ENCODE data around the gene ANKRD53. TPM values are rescaled to one million over a fixed set of nuclear protein-coding genes. Genes with fewer than 3 reads are reported as not detected.

Gene ANKRD53
- total and polyA plus RNA-seq, 2 donors (not counting 3 experiments of a cell fraction or from before 2014, with no cell fraction given) = 1.3 to 1.4 TPM

- no peak within 1 kb of the TSS for H3K4me3 ChIP-seq (replicated peaks in 1 of 3; ENCODE audit: insufficient read depth in 1 of 3, low read depth in 1 of 3, low read length in 3 of 3)
- FAIRE-seq (no peak), DNase-seq (ENCODE audit: low read depth, low spot score) (no peak)
- H3K4me2 ChIP-seq (ENCODE audit: insufficient read depth, low read length) = no peak within 1 kb of the TSS
- no peak within 1 kb of the TSS for H3K27ac ChIP-seq (ENCODE audit: insufficient read depth, low read depth, low read length)
- dilution Hi-C loops (cut with MboI; ENCODE audit: extremely low pct_ligation_motif_present, low sequenced_read_pairs) = no loop called here
- H3K9me1 ChIP-seq (replicated peaks; ENCODE audit: control insufficient read depth, extremely low read depth, insufficient read depth, low read length) = no peaks in the 10 kb centered on the region
- BruUV-seq (replicated peaks) = no TSS peak
- H3K9ac ChIP-seq (replicated peaks; ENCODE audit: extremely low read depth, insufficient read depth, low read length) = no peak within 1 kb of the TSS
- intact Hi-C loops (cut with micrococcal nuclease) = no loop called here
- H3K36me3 ChIP-seq (ENCODE audit: control insufficient read depth in 2 of 2, extremely low read depth in 1 of 2, insufficient read depth in 2 of 2, low read length in 2 of 2) = no peaks in the 10 kb centered on the region
- H3K27me3 ChIP-seq (ENCODE audit: control insufficient read depth in 2 of 2, insufficient read depth in 2 of 2, low read length in 2 of 2) = peaks cover 0 to 11% of the 10 kb centered on the region in 2 experiments
- H3K79me2 ChIP-seq (ENCODE audit: control insufficient read depth, insufficient read depth, low read length) = no peaks in the 10 kb centered on the region
- TF ChIP-seq MYC (IDR thresholded peaks at IDR 0.05; ENCODE audit: low read depth, low read length) = no peak
- TF ChIP-seq FOS (IDR thresholded peaks at IDR 0.05; ENCODE audit: borderline replicate concordance, insufficient read depth, low read length) = no peak
- TF ChIP-seq POLR2A (IDR thresholded peaks at IDR 0.05; ENCODE audit: low read depth, low read length) = no peak
- TF ChIP-seq EZH2 (IDR thresholded peaks at IDR 0.05; ENCODE audit: borderline replicate concordance, low read depth, low read length, severe bottlenecking) = no peak
- TF ChIP-seq CTCF (IDR thresholded peaks at IDR 0.05; ENCODE audit: extremely low read depth in 1 of 2, insufficient read depth in 1 of 2, low read depth in 1 of 2, low read length in 2 of 2) = no peak
- no peak for TF ChIP-seq POLR2AphosphoS5 (IDR thresholded peaks at IDR 0.05; ENCODE audit: insufficient read depth, low read depth, low read length)
- TF ChIP-seq GATA2 (IDR thresholded peaks at IDR 0.05; ENCODE audit: insufficient read depth, insufficient read length, low read depth, low read length) = no peak
- no peak for TF ChIP-seq MAX (IDR thresholded peaks at IDR 0.05; ENCODE audit: insufficient read depth, insufficient read length)
- TF ChIP-seq JUN (IDR thresholded peaks at IDR 0.05; ENCODE audit: borderline replicate concordance, insufficient read depth, insufficient read length, low read depth) = no peak
- no peaks in the 10 kb centered on the region for H3K4me1 ChIP-seq (ENCODE audit: control insufficient read depth, extremely low read depth, insufficient read depth, low read length)
- POLR2A ChIA-PET = interaction anchor here (0.5 kb wide), 1 partner anchor 13 kb away, joined by 3 read pairs; no protein-coding TSS in a partner anchor
- CTCF ChIA-PET = interaction anchor here (0.6 to 4.8 kb wide), 3 partner anchors 12 to 43 kb away, joined by 3 to 29 read pairs (median 3); no protein-coding TSS in a partner anchor
- no peaks in the 10 kb centered on the region for H4K20me1 ChIP-seq (replicated peaks; ENCODE audit: control insufficient read depth, extremely low read depth, insufficient read depth, low read length)
- no peaks in the 10 kb centered on the region for H3K9me3 ChIP-seq (replicated peaks; ENCODE audit: control insufficient read depth, insufficient read depth, low read length)
- no peak within 1 kb of the TSS for H2AFZ ChIP-seq (ENCODE audit: low read depth, low read length)
Observed at GRCh38 chr2:70935468-70936164, 42.8 kb upstream of the ANKRD53 start, which contains the start of gene ATP6V1B1. Gene ATP6V1B1 (plus strand): TSS chr2:70935900. CDS start chr2:70935955, 55 bp downstream.

Measured in endothelial cell of umbilical vein (primary cell).